Measurements from ENCODE around the gene EFHC1. TPM values are rescaled to one million over a fixed set of nuclear protein-coding genes. Genes with fewer than 3 reads are reported as not detected.

Gene EFHC1
- polyA plus RNA-seq, 10 donors = 14.1 to 36.4 (median 21.2) TPM

GRCh38 chr6:52538252-52538900, 118.2 kb downstream of the EFHC1 start:
- no peak for DNase-seq

- DNase-seq = peak in 1 of 3 donors; percentile 88
These were observed 118.8 kb downstream of the EFHC1 start for GRCh38 chr6:52538901-52539354.

GRCh38 chr6:52539607-52540006, 119.5 kb downstream of the EFHC1 start:
- DNase-seq = peak in 1 of 3 donors; percentile 71

- DNase-seq = no peak
These were observed 120.3 kb downstream of the EFHC1 start for GRCh38 chr6:52540286-52540902.

- DNase-seq = no peak
These were observed 121.0 kb downstream of the EFHC1 start for GRCh38 chr6:52541135-52541534.

GRCh38 chr6:52543262-52543661, 123.1 kb downstream of the EFHC1 start:
- no peak for DNase-seq

- DNase-seq = no peak
These were observed 123.8 kb downstream of the EFHC1 start for GRCh38 chr6:52543729-52544601.

GRCh38 chr6:52544602-52545405, 124.7 kb downstream of the EFHC1 start:
- no peak for DNase-seq

- no peak for DNase-seq
These were observed 125.4 kb downstream of the EFHC1 start for GRCh38 chr6:52545406-52546119.

- no peak for DNase-seq
These were observed 126.0 kb downstream of the EFHC1 start for GRCh38 chr6:52546192-52546591.

- no peak for DNase-seq
These were observed 126.5 kb downstream of the EFHC1 start for GRCh38 chr6:52546678-52547077.

- DNase-seq = no peak
These were observed 127.7 kb downstream of the EFHC1 start for GRCh38 chr6:52547647-52548352.

- DNase-seq = no peak
These were observed 128.2 kb downstream of the EFHC1 start for GRCh38 chr6:52548353-52548713.

GRCh38 chr6:52548999-52549398, 128.9 kb downstream of the EFHC1 start:
- DNase-seq = no peak

GRCh38 chr6:52549428-52549827, 129.3 kb downstream of the EFHC1 start:
- no peak for DNase-seq

GRCh38 chr6:52550014-52550575, 130.0 kb downstream of the EFHC1 start:
- no peak for DNase-seq

GRCh38 chr6:52550870-52551269, 130.7 kb downstream of the EFHC1 start:
- no peak for DNase-seq

GRCh38 chr6:52551483-52552277, 131.5 kb downstream of the EFHC1 start:
- peak; percentile 69 to 79 (median 76) for DNase-seq

- DNase-seq = no peak
These were observed 132.1 kb downstream of the EFHC1 start for GRCh38 chr6:52552278-52552643.

All from muscle of back (tissue), 11 donors.